ENCODE results near the gene CTBP1.

The CTBP1 gene

DNA sequence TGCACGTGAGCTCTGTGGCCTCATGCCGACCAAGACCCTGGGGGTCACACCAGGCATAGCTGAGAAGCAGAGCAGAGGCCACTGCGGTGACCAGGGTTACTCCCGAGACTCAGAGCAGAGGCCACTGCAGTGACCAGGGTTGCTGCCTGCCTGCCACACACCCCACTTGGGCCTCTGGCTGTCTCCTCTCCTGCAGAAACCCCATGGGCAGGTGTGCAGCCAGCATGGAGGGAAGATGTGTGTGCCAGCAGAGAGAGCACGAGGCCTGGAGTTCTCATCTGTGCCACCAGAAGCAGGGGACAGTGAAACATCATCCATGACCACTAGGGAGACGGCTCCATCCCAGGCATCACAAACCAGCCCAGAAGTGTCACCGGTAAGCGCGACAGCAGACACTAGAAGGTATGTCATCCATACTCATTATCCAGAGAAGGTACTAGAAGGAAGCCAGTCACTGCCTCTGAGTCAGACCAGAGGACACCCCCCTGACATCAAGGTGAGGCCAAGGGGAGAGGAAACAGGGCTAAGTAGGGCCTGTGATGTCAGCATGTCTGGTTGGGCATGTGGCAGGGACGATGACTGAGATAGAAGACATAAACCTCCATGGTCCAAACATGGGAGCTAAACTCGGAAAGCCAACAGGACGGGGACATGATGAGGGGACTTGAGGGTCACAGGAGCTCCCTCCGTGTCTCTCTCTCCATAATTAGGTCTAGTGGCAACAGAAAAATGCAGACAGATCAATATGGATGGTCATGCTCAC is 52.3 kb downstream of the CTBP1 start:
- DNase-seq (ENCODE audit: low read depth, low spot score), result no peak

DNA sequence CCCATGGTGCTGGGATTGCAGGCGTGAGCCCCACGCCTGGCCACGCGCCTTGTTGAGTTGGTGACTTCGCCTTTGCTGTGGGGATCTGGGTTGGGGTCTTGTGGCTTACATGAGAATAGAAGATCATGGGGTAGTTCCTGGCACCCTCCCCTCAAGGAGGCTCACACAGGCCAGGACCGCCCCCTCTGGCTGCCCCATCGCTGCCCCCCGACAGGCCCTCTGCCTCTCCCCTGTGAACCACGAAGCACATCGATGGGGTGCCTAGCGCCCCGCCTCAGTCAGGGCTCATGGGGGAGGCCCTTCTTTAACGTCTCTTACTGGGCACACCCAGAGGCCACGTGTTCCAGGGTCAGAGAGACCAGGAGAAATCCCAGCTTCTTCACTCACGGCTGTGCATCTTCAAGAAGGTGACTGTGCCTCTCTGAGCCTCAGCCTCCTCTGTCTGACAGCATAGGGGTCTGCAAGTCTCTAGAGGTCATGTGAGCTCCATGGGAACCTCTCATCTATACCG is 53.0 kb downstream of the CTBP1 start:
- DNase-seq (ENCODE audit: low read depth, low spot score), result no peak

DNA sequence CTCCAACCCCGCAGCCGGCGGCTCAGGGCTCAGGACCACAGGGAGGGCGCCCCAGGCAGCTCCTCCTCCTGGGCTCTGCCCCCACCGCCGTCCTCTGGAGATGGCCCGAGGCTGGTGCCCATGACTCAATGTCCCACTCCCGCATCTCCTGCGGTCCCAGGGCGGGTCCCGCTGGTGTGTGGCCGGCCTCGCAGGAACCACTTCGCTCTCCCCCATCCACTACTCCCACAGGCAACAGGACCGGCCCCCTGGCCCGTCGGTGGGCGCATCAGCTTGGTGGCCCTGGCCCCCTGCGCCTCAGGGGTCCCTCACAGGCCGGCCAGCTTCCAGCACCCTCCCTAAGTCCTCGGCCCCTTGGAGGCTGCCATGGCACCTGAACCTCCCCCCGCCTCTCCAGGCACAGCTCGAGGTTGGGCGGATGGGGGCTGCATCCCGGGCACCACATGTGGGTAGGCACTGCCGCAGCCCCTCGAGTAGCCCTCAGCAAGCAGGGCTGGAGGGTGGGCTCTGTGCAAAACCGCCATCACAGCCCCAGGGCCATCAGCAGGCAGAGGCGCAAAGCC is 53.7 kb downstream of the CTBP1 start:
- DNase-seq (ENCODE audit: low read depth, low spot score), result no peak

DNA sequence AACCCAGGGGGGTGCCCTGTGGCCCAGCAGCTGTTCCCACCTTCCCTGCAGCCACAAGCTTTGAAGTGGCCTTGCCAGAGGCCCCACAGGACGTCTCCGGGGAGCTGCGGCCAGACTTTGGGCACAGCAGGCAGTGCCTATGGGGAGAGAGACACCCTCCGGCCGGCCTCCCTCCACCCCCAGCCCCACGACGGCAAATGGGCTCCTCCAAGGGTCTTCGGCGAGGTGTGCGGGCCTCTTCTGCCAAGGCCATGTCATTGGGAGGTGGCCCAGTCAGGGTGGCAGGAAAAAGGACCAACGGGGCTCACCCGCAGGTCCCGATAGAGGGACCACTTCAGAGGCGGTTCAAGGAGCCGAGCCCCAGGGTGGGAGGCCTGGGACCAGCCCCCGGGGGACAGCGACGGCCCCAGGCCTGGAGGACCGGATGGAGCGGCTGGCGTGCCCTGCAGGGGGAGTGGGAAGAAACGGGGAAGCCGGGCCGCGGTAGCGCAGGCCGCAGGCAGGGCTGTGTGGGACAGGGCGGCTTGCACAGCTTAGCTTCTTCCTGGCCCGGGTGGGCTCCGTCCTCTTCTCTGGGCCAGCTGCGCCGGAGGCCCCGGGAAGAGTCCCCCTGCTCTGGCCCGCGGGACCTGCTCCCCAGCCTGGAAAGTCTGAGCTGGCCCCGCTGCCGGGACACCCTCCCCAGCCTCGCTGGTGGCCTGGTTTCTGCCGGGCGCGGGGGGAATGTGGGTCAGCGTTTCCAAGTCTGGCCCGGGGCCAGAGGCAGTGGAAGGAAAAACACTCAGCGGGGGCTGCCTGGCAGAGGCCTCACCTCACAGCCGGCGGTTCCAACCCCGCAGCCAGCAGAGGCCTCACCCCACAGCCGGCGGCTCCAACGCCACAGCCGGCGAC is 54.7 kb downstream of the CTBP1 start:
- DNase-seq (ENCODE audit: low read depth, low spot score), result no peak

DNA sequence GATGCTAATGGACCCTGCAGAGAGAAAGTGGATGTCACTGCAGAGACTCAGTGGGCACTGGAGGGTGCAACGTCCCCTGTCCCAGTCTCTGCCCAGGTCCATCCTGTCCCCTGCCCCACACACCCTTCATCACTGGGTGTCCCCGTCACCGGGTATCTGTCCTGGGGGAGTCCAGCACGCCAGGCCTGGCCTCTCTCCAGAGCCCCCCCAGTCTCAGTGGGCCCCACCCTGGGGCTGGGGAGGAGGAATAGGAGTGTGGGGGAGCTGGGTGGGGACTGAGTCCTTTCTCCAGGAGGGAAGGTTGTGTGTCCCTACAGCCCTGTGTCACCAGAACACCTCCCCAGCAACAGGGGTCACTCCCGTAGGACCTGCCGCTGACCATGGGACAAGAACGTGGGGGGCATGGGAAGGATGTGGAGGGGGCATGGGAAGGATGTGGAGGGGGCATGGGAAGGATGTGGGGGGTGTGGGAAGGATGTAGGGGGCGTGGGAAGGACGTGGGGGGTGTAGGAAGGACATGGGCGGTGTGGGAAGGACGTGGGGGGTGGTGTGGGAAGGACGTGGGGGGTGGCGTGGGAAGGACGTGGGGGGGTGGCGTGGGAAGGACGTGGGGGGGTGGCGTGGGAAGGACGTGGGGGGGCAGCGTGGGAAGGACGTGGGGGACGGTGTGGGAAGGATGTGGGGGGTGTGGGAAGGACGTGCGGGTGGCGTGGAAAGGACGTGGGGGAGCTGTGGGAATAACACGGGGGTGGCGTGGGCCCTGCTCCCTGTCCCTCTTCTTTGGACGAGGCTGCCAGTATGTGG is 55.5 kb downstream of the CTBP1 start:
- no peak for DNase-seq (ENCODE audit: low read depth, low spot score)

- no peak for DNase-seq (ENCODE audit: low read depth, low spot score)
These were observed 56.3 kb downstream of the CTBP1 start for GRCh38 chr4:1192493-1193205.

GRCh38 chr4:1192091-1192492 is 56.8 kb downstream of the CTBP1 start:
- DNase-seq (ENCODE audit: low read depth, low spot score), result peak; percentile 90

- DNase-seq (ENCODE audit: low read depth, low spot score), result no peak
These were observed 57.3 kb downstream of the CTBP1 start for GRCh38 chr4:1191621-1192020.

GRCh38 chr4:1187182-1187581 is 61.7 kb downstream of the CTBP1 start:
- no peak for DNase-seq (ENCODE audit: low read depth, low spot score)

DNA sequence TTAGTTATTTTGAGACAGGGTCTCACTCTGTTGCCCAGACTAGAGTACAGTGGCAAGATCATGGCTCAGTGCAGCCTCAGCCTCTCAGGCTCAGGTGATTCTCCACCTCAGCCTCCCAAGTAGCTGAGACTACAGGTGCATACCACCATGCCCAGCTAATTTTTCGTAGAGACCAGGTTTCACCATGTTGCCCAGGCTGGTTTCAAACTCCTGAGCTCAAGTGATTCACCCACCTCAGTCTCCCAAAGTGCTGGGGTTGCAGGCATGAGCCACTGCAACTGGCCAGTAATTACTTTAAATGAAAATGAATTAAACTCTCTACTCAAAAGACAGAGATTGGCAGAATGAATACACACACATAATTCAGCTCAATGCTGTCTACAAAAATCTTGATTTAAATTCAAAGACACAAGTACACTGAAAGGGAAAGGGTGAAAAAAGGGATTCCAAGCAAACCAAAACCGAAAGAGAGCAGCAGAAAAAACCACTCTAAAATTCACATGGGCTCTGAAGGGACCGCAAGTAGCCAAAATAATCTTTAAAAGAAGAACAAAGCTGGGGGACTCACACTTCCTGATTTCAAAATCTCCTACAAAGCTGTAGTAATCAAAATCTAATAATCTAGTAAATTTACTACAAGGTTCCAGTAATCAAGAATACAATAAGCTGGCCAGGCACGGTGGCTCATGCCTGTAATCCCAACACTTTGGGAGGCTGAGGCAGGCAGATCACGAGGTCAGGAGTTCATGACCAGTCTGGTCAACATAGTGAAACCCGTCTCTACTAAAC is 64.8 kb downstream of the CTBP1 start:
- no peak for DNase-seq (ENCODE audit: low read depth, low spot score)

- no peak for DNase-seq (ENCODE audit: low read depth, low spot score)
These were observed 66.6 kb downstream of the CTBP1 start for GRCh38 chr4:1182313-1182712.

DNA sequence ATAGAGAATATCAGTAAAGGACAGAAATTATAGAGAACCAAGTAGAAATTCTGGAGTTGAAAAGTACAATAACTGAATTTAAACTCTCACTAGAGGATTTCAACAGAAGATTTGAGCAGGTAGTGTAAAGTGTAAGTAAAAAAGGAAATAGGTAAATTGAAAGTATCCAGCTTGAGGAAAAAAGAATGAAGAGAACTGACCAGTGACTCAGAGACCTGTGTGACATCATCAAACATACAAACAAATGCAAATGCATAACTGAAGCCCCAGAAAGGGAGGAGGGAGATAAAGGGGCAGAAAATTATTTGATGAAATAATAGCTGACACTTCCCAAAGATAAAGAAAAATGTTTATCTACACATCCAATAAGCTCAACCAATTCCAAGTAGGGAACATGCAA is 68.3 kb downstream of the CTBP1 start:
- DNase-seq (ENCODE audit: low read depth, low spot score), result no peak

DNA sequence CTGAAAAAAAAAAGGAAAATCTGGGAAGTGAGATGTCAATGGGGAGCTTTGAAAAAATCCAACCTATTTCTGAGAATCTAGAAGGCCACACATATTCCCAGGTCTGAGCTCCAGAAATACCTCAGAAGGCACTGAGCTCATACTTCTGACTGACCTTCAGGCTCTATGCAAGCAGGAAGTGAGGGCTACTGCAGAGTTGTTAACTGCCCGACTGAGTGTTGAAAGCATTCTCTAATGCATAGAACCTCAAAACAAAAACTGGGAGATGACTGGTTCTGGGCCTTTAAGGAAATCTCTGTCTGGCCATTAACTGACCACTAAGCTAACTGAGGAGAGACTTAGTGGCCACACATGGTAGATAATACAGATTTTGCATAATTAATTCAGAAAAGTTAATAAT is 69.0 kb downstream of the CTBP1 start:
- DNase-seq (ENCODE audit: low read depth, low spot score), result no peak

DNA sequence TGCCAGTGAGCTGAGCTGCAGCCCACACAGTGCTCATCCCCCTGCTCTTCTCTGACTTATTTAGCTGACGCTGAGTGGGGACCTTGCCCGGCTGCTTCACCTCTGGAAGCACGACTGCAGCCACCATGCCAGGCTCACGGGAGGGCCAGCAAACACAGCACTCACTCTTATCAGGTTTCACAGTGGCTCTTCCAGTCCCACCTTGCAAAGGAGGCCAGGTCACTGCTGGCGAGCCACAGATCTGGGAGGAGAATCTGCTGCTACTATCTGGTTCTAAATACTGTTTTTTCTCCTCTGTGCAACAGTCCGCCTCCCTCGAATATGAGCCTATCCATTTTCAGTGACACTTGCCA is 69.9 kb downstream of the CTBP1 start:
- DNase-seq (ENCODE audit: low read depth, low spot score), result no peak

- no peak for DNase-seq (ENCODE audit: low read depth, low spot score)
These were observed 70.4 kb downstream of the CTBP1 start for GRCh38 chr4:1178300-1179088.

- no peak for DNase-seq (ENCODE audit: low read depth, low spot score)
These were observed 71.4 kb downstream of the CTBP1 start for GRCh38 chr4:1177274-1178141.

- no peak for DNase-seq (ENCODE audit: low read depth, low spot score)
These were observed 72.3 kb downstream of the CTBP1 start for GRCh38 chr4:1176398-1177273.

Data from smooth muscle cell of the brain vasculature (primary cell).